ENCODE measurements around the gene SPI1.

The SPI1 gene

DNA sequence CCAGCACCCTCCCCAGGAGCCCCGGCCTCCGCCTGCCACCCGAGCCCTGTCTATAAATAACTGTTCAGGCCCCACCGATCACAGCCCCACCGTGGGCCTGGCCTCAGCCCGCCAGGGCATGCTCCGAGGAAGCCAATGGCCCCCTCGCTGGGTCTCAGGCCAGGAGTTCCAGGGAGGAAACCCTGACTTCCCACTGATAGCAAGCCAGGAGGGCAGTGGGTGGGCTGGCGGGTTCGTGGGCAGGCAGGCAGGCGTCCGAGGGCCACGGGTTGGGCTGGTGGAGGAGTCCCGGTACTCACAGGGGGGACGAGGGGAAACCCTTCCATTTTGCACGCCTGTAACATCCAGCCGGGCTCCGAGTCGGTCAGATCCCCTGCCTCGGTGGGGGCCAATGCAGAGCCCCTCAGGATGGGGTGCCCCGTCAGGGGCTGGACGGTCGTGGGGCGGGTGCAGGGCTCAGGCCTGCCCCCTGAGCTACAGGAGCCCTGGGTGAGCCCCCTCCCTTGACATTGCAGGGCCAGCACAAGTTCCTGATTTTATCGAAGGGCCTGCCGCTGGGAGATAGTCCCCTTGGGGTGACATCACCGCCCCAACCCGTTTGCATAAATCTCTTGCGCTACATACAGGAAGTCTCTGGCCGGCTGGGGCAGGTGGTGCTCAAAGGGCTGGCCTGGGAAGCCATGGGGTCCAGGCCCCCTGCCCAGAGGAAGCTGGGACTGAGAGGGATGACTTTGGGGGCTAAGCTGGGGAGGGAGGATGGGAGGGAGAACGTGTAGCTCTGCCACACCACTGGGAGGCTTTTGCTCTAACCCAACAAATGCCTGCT, at the start of gene SPI1:
TSS of gene SPI1 (minus strand) at position 538 of the 826 bp plus-strand sequence. CDS start at position 344, 194 bp downstream.
- TF ChIP-seq GATA1 (IDR thresholded peaks at IDR 0.05; ENCODE audit: low read depth, low read length): peak; percentile 30
- TF ChIP-seq POLR2A (IDR thresholded peaks at IDR 0.05; ENCODE audit: low read length): peak; percentile 40
- peak; percentile 94 for DNase-seq

DNA sequence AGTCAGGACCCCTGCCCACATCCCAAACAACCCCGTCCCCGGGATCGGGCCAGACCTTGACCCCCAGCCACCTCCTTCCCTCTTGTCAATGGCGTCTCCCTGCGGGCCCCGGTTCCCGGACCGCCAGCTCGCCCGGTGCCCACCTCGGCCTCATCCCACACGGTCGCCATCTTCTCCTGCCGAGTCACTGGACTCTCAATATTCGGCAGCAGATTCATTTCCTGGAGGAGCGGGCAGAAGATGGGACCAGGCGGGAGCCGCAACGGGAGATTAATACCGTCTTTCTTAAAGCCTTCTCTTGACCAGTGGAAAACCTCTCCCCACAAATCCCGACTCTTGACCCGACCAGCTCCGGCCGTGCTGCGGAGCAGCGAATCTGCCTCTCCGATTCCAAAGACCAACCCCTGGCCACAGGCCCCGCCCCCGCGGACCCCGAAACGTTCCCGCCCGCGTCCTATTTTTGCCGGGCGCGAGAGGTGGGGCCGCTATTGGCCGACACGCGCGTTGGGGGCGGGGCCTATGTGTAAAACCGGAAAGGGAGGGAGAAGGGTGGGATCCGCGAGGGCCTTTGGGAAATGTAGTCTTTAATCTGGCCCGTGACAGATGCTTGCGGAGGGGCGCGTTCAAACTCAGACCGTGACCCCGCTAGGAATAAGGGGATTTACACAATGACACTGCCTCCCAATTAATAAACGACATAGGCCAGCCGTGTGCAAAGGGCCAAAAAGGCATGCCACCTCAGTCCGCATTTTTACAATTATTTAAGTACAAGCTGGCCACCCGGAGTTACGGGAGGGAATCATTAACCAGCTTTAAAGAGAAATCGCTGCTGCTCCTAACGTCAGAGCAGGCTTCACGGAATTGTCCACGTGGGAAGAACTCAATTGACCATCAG, 48.0 kb upstream of the SPI1 start, which contains the start of gene PSMC3:
TSS of gene PSMC3 (minus strand) at position 378 of the 895 bp plus-strand sequence. CDS start at position 218, 160 bp downstream.
- TF ChIP-seq GATA1 (IDR thresholded peaks at IDR 0.05; ENCODE audit: low read depth, low read length) (no peak), POLR2A (IDR thresholded peaks at IDR 0.05; ENCODE audit: low read length) (peak; percentile 83)
- DNase-seq: peak; percentile 97 to 99

DNA sequence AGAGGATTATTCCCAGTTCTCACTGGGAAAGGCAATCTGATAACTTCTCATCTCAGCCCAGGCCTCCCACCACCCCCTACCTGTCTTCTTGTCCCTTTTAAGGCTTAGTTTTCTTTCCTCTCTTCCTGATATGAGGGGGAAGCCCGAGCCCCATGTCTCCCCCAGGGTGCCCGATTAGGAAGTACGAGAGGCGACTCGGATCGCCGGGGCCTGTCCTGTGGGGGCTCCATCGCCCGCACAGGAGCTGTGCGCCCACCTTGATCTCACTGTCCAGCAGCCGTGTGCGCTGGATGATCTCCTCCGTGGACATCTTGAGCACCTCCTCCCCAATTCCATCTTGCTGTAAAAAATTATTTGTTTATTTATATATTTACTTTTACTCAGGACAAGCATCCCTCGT, 47.3 kb upstream of the SPI1 start:
- TF ChIP-seq POLR2A (IDR thresholded peaks at IDR 0.05; ENCODE audit: low read length) (no peak), GATA1 (IDR thresholded peaks at IDR 0.05; ENCODE audit: low read depth, low read length) (no peak)
- DNase-seq: no peak

DNA sequence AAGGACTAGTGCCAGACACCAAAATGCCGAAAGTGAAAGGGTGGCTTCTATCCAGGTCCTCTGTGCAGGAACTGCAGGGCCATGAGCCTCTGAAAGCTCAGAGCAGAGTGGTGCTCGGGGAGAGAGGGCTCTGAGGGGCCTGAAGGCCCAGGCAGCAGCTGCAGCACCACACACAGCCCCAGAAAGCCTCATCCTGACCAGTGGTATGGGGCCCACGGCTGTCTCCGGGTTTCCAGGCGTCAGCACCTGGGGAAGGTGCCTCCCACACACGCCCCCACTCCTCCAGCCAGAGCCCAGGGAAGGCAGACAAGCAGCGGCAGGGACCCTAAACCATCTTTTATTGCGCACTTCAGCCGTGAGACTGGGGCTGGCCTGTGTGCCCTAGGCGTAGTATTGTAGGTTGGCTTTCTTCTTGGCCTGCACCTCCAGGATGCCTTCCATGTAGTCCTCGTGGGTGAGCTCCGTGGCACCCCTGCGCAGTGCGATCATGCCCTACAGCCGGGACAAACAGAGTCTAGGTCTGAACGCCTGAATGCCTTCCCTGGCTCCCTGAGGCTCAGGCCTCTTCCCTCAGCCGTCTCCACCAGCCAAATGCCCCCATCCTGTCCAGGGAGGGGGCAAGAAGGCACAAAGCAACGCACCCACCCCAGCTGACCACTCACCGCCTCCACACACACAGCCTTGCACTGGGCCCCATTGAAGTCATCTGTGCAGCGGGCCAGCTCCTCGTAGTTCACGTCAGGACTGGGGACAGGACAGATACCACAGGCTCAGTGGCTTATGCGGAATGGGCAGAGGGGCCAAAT, 40.3 kb upstream of the SPI1 start:
- no peak for DNase-seq
- TF ChIP-seq POLR2A (IDR thresholded peaks at IDR 0.05; ENCODE audit: low read length) (no peak), GATA1 (IDR thresholded peaks at IDR 0.05; ENCODE audit: low read depth, low read length) (no peak)

DNA sequence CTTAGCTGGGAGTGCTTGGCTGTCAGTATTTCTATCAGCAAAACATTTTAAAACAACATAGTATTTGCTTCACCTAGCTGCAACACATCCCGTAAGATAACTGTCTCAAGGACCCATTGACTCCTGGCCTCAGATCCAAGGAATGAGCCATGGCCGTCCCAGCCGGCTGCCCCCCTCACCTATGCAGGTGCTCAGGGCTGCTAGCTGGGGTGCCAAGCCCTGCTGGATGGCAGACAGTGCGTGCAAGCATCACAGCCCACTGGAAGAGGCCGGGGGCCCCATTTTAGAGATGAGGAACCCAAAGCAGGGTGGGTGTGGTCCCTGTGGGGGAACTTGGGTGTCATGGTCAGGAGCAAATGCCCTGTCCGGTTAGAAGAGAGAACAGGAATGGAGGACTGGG, 39.4 kb upstream of the SPI1 start:
- TF ChIP-seq POLR2A (IDR thresholded peaks at IDR 0.05; ENCODE audit: low read length) (no peak), GATA1 (IDR thresholded peaks at IDR 0.05; ENCODE audit: low read depth, low read length) (no peak)
- no peak for DNase-seq

DNA sequence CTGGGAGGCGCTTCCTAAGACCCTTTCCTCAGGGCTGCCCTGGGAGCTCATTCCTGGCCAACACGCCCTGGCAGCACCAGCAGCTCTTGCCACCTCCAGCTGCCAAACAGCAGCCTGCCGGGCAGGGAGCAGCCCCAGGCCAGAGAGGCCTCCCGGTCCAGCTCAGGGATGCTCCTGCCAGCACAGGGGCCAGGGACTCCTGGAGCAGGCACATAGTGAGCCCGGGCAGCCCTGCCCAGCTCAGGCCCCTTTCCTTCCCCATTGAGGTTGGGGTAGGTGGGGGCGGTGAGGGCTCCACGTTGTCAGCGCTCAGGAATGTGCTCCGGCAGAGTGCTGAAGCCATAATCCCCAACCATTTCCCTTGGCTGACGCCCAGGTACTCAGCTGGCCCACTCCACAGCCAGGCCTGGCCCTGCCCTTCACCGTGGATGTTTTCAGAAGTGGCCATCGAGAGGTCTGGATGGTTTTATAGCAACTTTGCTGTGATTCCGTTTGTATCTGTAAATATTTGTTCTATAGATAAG, 37.7 kb upstream of the SPI1 start:
- TF ChIP-seq GATA1 (IDR thresholded peaks at IDR 0.05; ENCODE audit: low read depth, low read length) (no peak), POLR2A (IDR thresholded peaks at IDR 0.05; ENCODE audit: low read length) (peak; percentile 29)

DNA sequence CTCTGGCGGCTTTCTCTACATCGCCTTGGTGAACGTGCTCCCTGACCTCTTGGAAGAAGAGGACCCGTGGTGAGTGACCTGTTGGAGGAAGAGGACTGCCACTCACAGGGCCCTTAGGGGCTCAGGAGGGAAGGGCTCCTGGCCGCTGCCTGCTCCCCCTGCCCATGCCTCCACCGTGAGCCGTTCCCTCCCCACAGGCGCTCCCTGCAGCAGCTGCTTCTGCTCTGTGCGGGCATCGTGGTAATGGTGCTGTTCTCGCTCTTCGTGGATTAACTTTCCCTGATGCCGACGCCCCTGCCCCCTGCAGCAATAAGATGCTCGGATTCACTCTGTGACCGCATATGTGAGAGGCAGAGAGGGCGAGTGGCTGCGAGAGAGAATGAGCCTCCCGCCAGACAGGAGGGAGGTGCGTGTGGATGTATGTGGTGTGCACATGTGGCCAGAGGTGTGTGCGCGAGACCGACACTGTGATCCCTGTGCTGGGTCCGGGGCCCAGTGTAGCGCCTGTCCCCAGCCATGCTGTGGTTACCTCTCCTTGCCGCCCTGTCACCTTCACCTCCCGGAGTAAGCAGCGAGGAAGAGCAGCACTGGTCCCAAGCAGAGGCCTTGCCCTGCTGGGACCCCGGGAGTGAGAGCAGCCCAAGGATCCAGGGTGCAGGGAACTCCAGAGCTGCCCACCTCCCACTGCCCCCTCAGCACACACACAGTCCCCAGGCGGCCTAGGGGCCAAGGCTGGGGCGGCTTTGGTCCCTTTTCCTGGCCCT, 36.9 kb upstream of the SPI1 start:
- TF ChIP-seq GATA1 (IDR thresholded peaks at IDR 0.05; ENCODE audit: low read depth, low read length) (no peak), POLR2A (IDR thresholded peaks at IDR 0.05; ENCODE audit: low read length) (peak; percentile 10)
- no peak for DNase-seq

More for the DNA sequence above, 37.7 kb upstream of the SPI1 start:
- DNase-seq: no peak

DNA sequence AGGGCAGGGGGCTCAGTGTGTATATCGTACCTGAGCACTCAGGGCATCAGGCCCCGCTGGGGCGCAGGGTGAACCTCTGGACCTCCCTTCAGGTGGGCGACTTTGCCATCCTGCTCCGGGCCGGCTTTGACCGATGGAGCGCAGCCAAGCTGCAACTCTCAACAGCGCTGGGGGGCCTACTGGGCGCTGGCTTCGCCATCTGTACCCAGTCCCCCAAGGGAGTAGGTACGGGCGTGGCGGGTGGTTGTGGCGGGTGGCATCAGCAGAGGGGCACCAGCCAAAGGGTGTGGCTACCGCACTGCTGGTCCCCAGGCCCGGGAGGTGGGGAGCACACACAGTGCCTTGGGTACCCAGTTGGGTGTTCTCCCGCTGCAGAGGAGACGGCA, 36.3 kb upstream of the SPI1 start:
- DNase-seq: no peak
- TF ChIP-seq GATA1 (IDR thresholded peaks at IDR 0.05; ENCODE audit: low read depth, low read length): no peak
- no peak for TF ChIP-seq POLR2A (IDR thresholded peaks at IDR 0.05; ENCODE audit: low read length)

DNA sequence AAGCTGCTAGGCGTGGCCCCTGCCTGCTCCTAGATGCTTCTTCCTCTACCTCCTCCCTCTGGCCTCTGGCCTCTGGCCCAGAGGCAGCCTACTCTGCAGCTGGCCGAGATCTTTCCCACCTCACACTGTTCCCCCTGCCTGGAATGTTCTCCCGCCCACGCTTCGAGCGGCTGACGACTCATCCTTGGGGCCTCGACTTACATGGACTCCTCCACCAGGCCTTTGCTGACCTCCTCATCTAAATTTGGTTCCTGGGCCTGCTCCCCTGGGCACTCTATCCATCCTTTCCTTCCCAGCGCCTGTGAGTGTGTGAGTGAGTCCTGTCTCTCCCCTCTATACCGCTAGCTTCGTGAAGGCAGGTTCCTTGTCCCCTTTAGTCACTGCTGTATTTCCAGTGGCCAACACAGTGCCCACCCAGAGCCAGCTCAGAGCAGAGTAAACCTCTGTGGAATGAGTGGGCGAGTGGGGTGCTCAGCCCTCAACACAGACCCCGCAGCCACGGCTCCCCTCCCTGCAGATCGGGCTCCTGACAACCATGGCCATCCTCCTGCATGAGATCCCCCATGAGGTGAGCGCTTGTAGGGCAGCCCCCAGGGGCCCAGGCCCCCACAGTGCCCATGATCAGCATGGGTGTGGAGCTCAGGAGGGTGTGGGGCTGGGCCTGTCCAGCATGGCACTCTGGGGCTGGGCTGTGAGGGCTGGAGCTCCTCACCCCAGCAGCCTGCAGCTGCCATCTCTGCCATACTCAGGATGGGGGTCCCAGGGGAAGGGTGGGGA, 35.7 kb upstream of the SPI1 start:
- no peak for DNase-seq
- no peak for TF ChIP-seq GATA1 (IDR thresholded peaks at IDR 0.05; ENCODE audit: low read depth, low read length)

DNA sequence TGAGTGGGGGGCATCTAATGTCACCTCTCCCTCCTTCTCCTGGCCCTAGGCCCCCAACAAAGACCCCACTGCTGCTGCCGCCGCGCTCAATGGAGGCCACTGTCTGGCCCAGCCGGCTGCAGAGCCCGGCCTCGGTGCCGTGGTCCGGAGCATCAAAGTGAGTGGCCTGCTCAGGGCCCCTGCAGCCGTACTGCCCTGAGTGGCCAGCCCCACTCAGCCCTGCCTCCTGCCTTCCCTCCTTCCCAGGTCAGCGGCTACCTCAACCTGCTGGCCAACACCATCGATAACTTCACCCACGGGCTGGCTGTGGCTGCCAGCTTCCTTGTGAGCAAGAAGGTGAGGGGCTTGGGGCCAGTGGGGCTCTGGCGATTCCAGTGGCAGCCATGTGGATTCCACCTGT, 35.0 kb upstream of the SPI1 start:
- no peak for DNase-seq
- TF ChIP-seq GATA1 (IDR thresholded peaks at IDR 0.05; ENCODE audit: low read depth, low read length): no peak
- no peak for TF ChIP-seq POLR2A (IDR thresholded peaks at IDR 0.05; ENCODE audit: low read length)

DNA sequence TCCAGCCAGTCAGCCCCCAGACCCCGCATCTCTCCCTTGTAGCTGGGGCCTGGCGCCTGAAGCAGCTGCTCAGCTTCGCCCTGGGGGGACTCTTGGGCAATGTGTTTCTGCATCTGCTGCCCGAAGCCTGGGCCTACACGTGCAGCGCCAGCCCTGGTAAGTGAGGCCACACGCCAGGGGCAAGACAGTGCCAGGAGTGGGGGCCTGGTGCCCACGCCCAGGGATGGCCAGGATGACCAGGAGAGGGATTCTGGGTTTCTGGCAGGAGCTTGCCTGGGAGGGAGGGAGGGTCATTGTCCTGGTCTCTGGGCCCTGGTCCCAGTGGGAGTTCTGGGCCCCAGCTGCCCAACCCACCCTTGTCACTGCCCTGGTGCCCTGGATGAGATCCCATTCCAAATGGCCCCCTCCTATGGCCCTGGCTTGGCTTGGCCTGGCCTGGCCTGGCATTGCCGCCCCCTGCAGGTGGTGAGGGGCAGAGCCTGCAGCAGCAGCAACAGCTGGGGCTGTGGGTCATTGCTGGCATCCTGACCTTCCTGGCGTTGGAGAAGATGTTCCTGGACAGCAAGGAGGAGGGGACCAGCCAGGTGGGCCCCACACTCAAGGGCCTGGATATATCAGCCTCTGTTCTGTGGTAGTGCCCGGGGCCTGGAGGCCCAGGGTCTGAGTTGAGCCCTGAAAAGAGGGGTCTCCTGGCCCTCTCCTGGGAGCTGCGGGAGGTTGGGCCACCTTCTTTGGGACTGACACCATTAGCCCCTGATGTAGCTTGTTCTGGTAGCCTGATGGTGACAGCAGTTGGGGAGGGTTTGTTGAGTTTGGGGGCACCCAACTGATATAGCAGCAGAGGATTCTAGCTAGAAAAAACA, 33.8 kb upstream of the SPI1 start:
- DNase-seq: peak; percentile 55 to 73

More for the DNA sequence above, 33.8 kb upstream of the SPI1 start:
- TF ChIP-seq POLR2A (IDR thresholded peaks at IDR 0.05; ENCODE audit: low read length): no peak
- no peak for TF ChIP-seq GATA1 (IDR thresholded peaks at IDR 0.05; ENCODE audit: low read depth, low read length)
